ENCODE data around the gene ZNF2. TPM values are rescaled to one million over a fixed set of nuclear protein-coding genes. Genes with fewer than 3 reads are reported as not detected.

Gene ZNF2
- total RNA-seq, 1 experiment from 2014 or later, result 6.5 TPM

- DNase-seq (ENCODE audit: low read depth), result no peak
Measured at GRCh38 chr2:95206096-95206495, 40.5 kb downstream of the ZNF2 start.

- DNase-seq (ENCODE audit: low read depth), result peak; percentile 90
Measured at GRCh38 chr2:95207111-95207961, 41.7 kb downstream of the ZNF2 start, which contains the start of gene ZNF892. ZNF892 (plus strand) TSS chr2:95207521; CDS start chr2:95207816, 295 bp downstream.

GRCh38 chr2:95208106-95208505, 42.5 kb downstream of the ZNF2 start:
- DNase-seq (ENCODE audit: low read depth), result peak; percentile 51

- no peak for DNase-seq (ENCODE audit: low read depth)
Measured at GRCh38 chr2:95215018-95215612, 49.5 kb downstream of the ZNF2 start.

GRCh38 chr2:95220449-95220848, 54.8 kb downstream of the ZNF2 start:
- no peak for DNase-seq (ENCODE audit: low read depth)

GRCh38 chr2:95225658-95226057, 60.0 kb downstream of the ZNF2 start:
- no peak for DNase-seq (ENCODE audit: low read depth)

- DNase-seq (ENCODE audit: low read depth), result peak; percentile 92
Measured at GRCh38 chr2:95231723-95232122, 66.1 kb downstream of the ZNF2 start.

GRCh38 chr2:95232232-95232631, 66.6 kb downstream of the ZNF2 start:
- DNase-seq (ENCODE audit: low read depth), result no peak

Other genes starting within 250 kb of the ZNF2 start
- not detected in 2 replicates for gene MAL, start 140.1 kb upstream of the ZNF2 start, total RNA-seq (2014; rRNA removed)
- gene MRPS5, start 44.0 kb upstream of the ZNF2 start, total RNA-seq (2014; rRNA removed), result 40.5 and 44.8 TPM in 2 replicates
- gene ZNF514, start 6.0 kb upstream of the ZNF2 start, total RNA-seq (2014; rRNA removed), result 7.5 and 8.1 TPM in 2 replicates
- 3.4 and 4.6 TPM in 2 replicates for gene ZNF892, start 41.7 kb downstream of the ZNF2 start, total RNA-seq (2014; rRNA removed)
- 0.06 TPM in 2 replicates for gene PROM2, start 108.6 kb downstream of the ZNF2 start, total RNA-seq (2014; rRNA removed)
- gene KCNIP3, start 131.5 kb downstream of the ZNF2 start, total RNA-seq (2014; rRNA removed), result 0.19 and 0.29 TPM in 2 replicates
- 27.1 and 29.8 TPM in 2 replicates for gene FAHD2A, start 236.9 kb downstream of the ZNF2 start, total RNA-seq (2014; rRNA removed)